ENCODE measurements around the gene RNF43. TPM values are rescaled to one million over a fixed set of nuclear protein-coding genes. Genes with fewer than 3 reads are reported as not detected.

RNF43 gene
- polyA plus RNA-seq, 1 of the 3 experiments (the other 2 are of a cell fraction): not detected

- TF ChIP-seq RAD21 (IDR thresholded peaks at IDR 0.05; ENCODE audit: low read length) (peak; percentile 10; the same call in 1 of the 2 replicates), GATA2 (CRISPR knock-in tag; IDR thresholded peaks at IDR 0.05) (peak; percentile 92), POLR2AphosphoS5 (IDR thresholded peaks at IDR 0.05; ENCODE audit: low read depth, low read length) (no peak), EP300 (IDR thresholded peaks at IDR 0.05; ENCODE audit: borderline replicate concordance in 1 of 2, low read depth in 1 of 2, low read length in 1 of 2) (peak in 1 of 2 experiments; percentile 53; a peak in 1 of 4 replicates), PBX3 (IDR thresholded peaks at IDR 0.05) (0 out of 2 replicates have a peak, but pooled peaks have one; percentile 7), FOXJ3 (CRISPR knock-in tag; IDR thresholded peaks at IDR 0.05) (peak; percentile 63; the same call in 1 of the 2 replicates), SMC3 (IDR thresholded peaks at IDR 0.05; ENCODE audit: low read depth, low read length) (no peak), IRF3 (IDR thresholded peaks at IDR 0.05; ENCODE audit: low read depth, low read length) (no peak), NFIC (IDR thresholded peaks at IDR 0.05; ENCODE audit: borderline replicate concordance) (peak; percentile 77), MEF2A (IDR thresholded peaks at IDR 0.05; ENCODE audit: borderline replicate concordance, low read depth) (no peak), MXI1 (IDR thresholded peaks at IDR 0.05; ENCODE audit: low read depth, low read length) (peak; percentile 67; the same call in 1 of the 2 replicates), NRF1 (IDR thresholded peaks at IDR 0.05; ENCODE audit: low read depth, low read length) (no peak), MAX (IDR thresholded peaks at IDR 0.05; ENCODE audit: low read depth) (no peak), CTCF (IDR thresholded peaks at IDR 0.05) (no peak), USF2 (IDR thresholded peaks at IDR 0.05; ENCODE audit: borderline replicate concordance, low read depth, low read length) (no peak), ZBTB33 (IDR thresholded peaks at IDR 0.05; ENCODE audit: borderline replicate concordance, low read depth) (no peak), CHD2 (IDR thresholded peaks at IDR 0.05; ENCODE audit: low read length, partially characterized antibody) (peak; percentile 66), RCOR1 (IDR thresholded peaks at IDR 0.05; ENCODE audit: low read length) (peak; percentile 97)
- Histone ChIP-seq H3K9me2 (no peaks in the 10 kb centered on the region), H3K4me2 (0 out of 2 replicates have a peak overlapping the region, but pooled peaks have one; percentile 8), H3F3A (replicated peaks; ENCODE audit: insufficient read depth) (no peaks in the 10 kb centered on the region), H3K79me2 (ENCODE audit: insufficient read depth) (no peaks in the 10 kb centered on the region), H3K27me3 (ENCODE audit: insufficient read depth) (peaks cover 44% of the 10 kb centered on the region), H3K9ac (no peak overlapping the region), H3K4me3 (ENCODE audit: low read depth in 2 of 2, low read length in 1 of 2) (no peak overlapping the region), H3K27ac (ENCODE audit: low read depth in 2 of 2, low read length in 1 of 2) (no peak overlapping the region), H4K20me1 (ENCODE audit: insufficient read depth) (no peaks in the 10 kb centered on the region), H3K4me1 (ENCODE audit: control insufficient read depth in 1 of 2, insufficient read depth in 2 of 2, low read depth in 1 of 2, low read length in 1 of 2) (peaks cover 0 to 10% of the 10 kb centered on the region in 2 experiments; a peak in 2 of 4 replicates), H3K36me3 (replicated peaks in 1 of 2; ENCODE audit: control insufficient read depth in 1 of 2, insufficient read depth in 2 of 2, low read length in 1 of 2) (no peaks in the 10 kb centered on the region), H2AFZ (ENCODE audit: low read depth) (no peak overlapping the region), H3K9me3 (no peaks in the 10 kb centered on the region)
- ChIA-PET CTCF (interaction anchor here (0.6 to 3.1 kb wide), 6 partner anchors 16 to 74 kb away, joined by 3 to 12 read pairs (median 3); partner anchors contain the start of gene RNF43), POLR2A (no interaction called here)
- under 1% methylated on average over 10 of the region's 10 CpGs for WGBS (ENCODE audit: low lambda C conversion rate)
- DNase-seq: peak; percentile 75
Observed at GRCh38 chr17:58391302-58391984, 25.9 kb downstream of the RNF43 start.

Data from SK-N-SH (cell line).